SIG-M5 treated with dmso at 0.1 percent for 504 hours (cell line): ENCODE results near the gene MYOM3.

Experiments used
- DNase-seq: peaks from one replicate; lab custom pipeline; 2025; ENCODE audit not compliant: unreplicated experiment; lab: John Stamatoyannopoulos, UW

The MYOM3 gene

GRCh38 chr1:24111996-24112779 is at the start of gene MYOM3:
Gene MYOM3 (minus strand): TSS chr1:24112135. CDS start chr1:24108636, 3,499 bp downstream.
- peak; percentile 30 for DNase-seq

- DNase-seq: no peak
Measured at GRCh38 chr1:24161270-24161669, 49.3 kb upstream of the MYOM3 start.

- DNase-seq: no peak
Measured at GRCh38 chr1:24159366-24159765, 47.4 kb upstream of the MYOM3 start.

- no peak for DNase-seq
Measured at GRCh38 chr1:24157918-24158481, 46.1 kb upstream of the MYOM3 start.

- DNase-seq: no peak
Measured at GRCh38 chr1:24156542-24157260, 44.8 kb upstream of the MYOM3 start.

- DNase-seq: no peak
Measured at GRCh38 chr1:24155011-24155782, 43.3 kb upstream of the MYOM3 start.

GRCh38 chr1:24154215-24154614 is 42.3 kb upstream of the MYOM3 start:
- no peak for DNase-seq

- no peak for DNase-seq
Measured at GRCh38 chr1:24152631-24153494, 40.9 kb upstream of the MYOM3 start.

- no peak for DNase-seq
Measured at GRCh38 chr1:24151175-24151533, 39.2 kb upstream of the MYOM3 start.

- DNase-seq: peak; percentile 41
Measured at GRCh38 chr1:24150234-24151174, 38.6 kb upstream of the MYOM3 start.

- no peak for DNase-seq
Measured at GRCh38 chr1:24149866-24150233, 37.9 kb upstream of the MYOM3 start.

- no peak for DNase-seq
Measured at GRCh38 chr1:24147816-24148215, 35.9 kb upstream of the MYOM3 start.

GRCh38 chr1:24147194-24147593 is 35.3 kb upstream of the MYOM3 start:
- no peak for DNase-seq

GRCh38 chr1:24142546-24143534 is 30.9 kb upstream of the MYOM3 start, which contains the start of gene IL22RA1:
Gene IL22RA1 (minus strand): TSS chr1:24143140. CDS start chr1:24143082, 58 bp downstream.
- DNase-seq: no peak

GRCh38 chr1:24141311-24141997 is 29.5 kb upstream of the MYOM3 start:
- DNase-seq: no peak

GRCh38 chr1:24140741-24141181 is 28.8 kb upstream of the MYOM3 start:
- DNase-seq: no peak

GRCh38 chr1:24139841-24140425 is 28.0 kb upstream of the MYOM3 start:
- no peak for DNase-seq
